Colonic mucosa (tissue), 4 donors: ENCODE data around the gene NID1. TPM values are rescaled to one million over a fixed set of nuclear protein-coding genes. Genes with fewer than 3 reads are reported as not detected.

Experiments used
- DNase-seq: peaks from one replicate; pipeline ENCODE4 v3.0.0-alpha.2; 2020
- H3K27ac ChIP-seq: fragments of 200-600 bp; one replicate; pipeline ENCODE4 v1.8.0; 2021
- H3K27me3 ChIP-seq: fragments of 200-600 bp; one replicate; pipeline ENCODE4 v1.8.0; 2021
- H3K36me3 ChIP-seq: fragments of 200-600 bp; one replicate; pipeline ENCODE4 v1.8.0; 2021
- H3K4me1 ChIP-seq: fragments of 200-600 bp; one replicate; pipeline ENCODE4 v1.8.0; 2021; ENCODE audit warnings: mild to moderate bottlenecking
- H3K4me3 ChIP-seq: fragments of 200-600 bp; one replicate; pipeline ENCODE4 v1.8.0; 2021
- H3K9ac ChIP-seq, 2 donors: one replicate each; pipeline ENCODE4 v1.7.0; 2013; ENCODE audit warnings: control low read depth in 2 of 2, low read depth in 2 of 2, low read length in 2 of 2
- H3K9me3 ChIP-seq: fragments of 200-600 bp; one replicate; pipeline ENCODE4 v1.8.0; 2021
- intact Hi-C: fragments of 100-400 bp; cut with DNase I; formaldehyde crosslinking; loops from one replicate; pipeline ENCODE4 v1.14.1; 2022
- total RNA-seq, 2 donors: library from RNA; stranded (reverse); fragmentation: NEBNext Ultra II Directional in 1 of 2; extraction: Animal tissue kit (Norgen Biotek cat#: 25700) in 1 of 2; gene quantifications; one replicate each; pipeline ENCODE4 v1.2.1, GENCODE V29; 2021
- TF ChIP-seq, protein P1 (sequence below): fragments of 200-600 bp; IDR thresholded peaks from one replicate; pipeline ENCODE4 v1.8.0; 2022; ENCODE audit warnings: antibody characterized with exemption, mild to moderate bottlenecking
- donor health status: healthy.
- donor health status: DM: no; HTN: no; CAD: no.
- donor health status: DM: no; HTN: no; CAD: no.

Gene NID1
- total RNA-seq, 2 donors from 2014 or later = 8.8 to 25.5 TPM

DNA sequence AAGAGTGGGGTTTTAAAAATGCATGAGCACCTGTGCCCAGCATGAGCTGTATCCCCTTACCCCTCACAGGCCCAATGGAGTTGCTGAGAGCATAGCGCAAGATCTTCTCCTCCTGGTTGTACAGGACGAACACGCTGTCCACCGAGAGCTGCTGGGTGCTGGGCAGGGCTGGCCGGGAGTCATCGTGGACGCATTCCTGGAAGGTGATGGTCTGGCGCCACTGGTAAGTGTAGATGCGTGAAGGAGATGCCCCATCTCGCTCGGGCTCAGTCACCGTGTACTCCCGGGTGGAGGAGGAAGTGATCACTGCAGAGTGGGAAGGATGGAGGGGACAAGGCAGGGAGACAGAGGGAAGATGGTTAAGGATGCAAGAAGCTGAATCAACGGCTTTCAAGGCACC lies 39.1 kb downstream of the NID1 start:
- no peak overlapping the region for H3K27ac ChIP-seq
- DNase-seq = no peak
- H3K9ac ChIP-seq = no peak overlapping the region
- no peaks in the 10 kb centered on the region for H3K36me3 ChIP-seq
- TF ChIP-seq, protein P1, sequence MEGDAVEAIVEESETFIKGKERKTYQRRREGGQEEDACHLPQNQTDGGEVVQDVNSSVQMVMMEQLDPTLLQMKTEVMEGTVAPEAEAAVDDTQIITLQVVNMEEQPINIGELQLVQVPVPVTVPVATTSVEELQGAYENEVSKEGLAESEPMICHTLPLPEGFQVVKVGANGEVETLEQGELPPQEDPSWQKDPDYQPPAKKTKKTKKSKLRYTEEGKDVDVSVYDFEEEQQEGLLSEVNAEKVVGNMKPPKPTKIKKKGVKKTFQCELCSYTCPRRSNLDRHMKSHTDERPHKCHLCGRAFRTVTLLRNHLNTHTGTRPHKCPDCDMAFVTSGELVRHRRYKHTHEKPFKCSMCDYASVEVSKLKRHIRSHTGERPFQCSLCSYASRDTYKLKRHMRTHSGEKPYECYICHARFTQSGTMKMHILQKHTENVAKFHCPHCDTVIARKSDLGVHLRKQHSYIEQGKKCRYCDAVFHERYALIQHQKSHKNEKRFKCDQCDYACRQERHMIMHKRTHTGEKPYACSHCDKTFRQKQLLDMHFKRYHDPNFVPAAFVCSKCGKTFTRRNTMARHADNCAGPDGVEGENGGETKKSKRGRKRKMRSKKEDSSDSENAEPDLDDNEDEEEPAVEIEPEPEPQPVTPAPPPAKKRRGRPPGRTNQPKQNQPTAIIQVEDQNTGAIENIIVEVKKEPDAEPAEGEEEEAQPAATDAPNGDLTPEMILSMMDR = no peak
- no peaks in the 10 kb centered on the region for H3K9me3 ChIP-seq
- H3K4me3 ChIP-seq = no peak overlapping the region
- intact Hi-C loops = no loop called here
- no peaks in the 10 kb centered on the region for H3K4me1 ChIP-seq
- no peaks in the 10 kb centered on the region for H3K27me3 ChIP-seq

DNA sequence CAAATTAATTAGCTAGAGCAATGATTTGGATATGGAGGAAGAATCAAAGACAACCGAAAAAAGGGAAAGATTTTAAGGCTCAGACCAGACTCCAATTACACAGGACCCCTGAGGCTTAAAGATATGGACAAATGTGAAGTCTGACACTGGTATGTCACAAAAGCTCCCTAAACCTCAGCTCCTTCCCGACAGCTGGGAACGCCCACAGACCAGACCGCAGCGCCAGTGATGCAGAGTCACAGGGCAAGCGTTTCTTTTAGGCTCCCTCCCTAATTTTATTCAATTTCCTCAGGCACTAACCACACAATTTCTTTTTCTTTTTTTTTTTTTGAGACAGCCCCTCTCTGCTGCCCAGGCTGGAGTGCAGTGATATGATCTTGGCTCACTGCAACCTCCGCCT lies 40.2 kb downstream of the NID1 start:
- Histone ChIP-seq H3K4me3 (no peak overlapping the region), H3K4me1 (no peaks in the 10 kb centered on the region), H3K36me3 (no peaks in the 10 kb centered on the region), H3K27me3 (no peaks in the 10 kb centered on the region), H3K27ac (no peak overlapping the region), H3K9ac (no peak overlapping the region), H3K9me3 (no peaks in the 10 kb centered on the region)
- TF ChIP-seq, protein P1 = no peak
- no peak for DNase-seq
- intact Hi-C loops = no loop called here

- H3K4me3 ChIP-seq = no peak overlapping the region
- no peak overlapping the region for H3K27ac ChIP-seq
- no peaks in the 10 kb centered on the region for H3K27me3 ChIP-seq
- H3K4me1 ChIP-seq = no peaks in the 10 kb centered on the region
- intact Hi-C loops = no loop called here
- TF ChIP-seq, protein P1 = no peak
- H3K9ac ChIP-seq = no peak overlapping the region
- H3K36me3 ChIP-seq = no peaks in the 10 kb centered on the region
- no peaks in the 10 kb centered on the region for H3K9me3 ChIP-seq
- DNase-seq = no peak
These were observed 40.8 kb downstream of the NID1 start for GRCh38 chr1:236023926-236024565.

GRCh38 chr1:236021424-236022135 lies 43.3 kb downstream of the NID1 start:
- Histone ChIP-seq H3K4me3 (no peak overlapping the region), H3K4me1 (no peaks in the 10 kb centered on the region), H3K9ac (no peak overlapping the region), H3K27ac (peak overlapping the region; percentile 33), H3K27me3 (no peaks in the 10 kb centered on the region), H3K9me3 (no peaks in the 10 kb centered on the region), H3K36me3 (no peaks in the 10 kb centered on the region)
- TF ChIP-seq, protein P1 = no peak
- no peak for DNase-seq
- intact Hi-C loops = no loop called here

DNA sequence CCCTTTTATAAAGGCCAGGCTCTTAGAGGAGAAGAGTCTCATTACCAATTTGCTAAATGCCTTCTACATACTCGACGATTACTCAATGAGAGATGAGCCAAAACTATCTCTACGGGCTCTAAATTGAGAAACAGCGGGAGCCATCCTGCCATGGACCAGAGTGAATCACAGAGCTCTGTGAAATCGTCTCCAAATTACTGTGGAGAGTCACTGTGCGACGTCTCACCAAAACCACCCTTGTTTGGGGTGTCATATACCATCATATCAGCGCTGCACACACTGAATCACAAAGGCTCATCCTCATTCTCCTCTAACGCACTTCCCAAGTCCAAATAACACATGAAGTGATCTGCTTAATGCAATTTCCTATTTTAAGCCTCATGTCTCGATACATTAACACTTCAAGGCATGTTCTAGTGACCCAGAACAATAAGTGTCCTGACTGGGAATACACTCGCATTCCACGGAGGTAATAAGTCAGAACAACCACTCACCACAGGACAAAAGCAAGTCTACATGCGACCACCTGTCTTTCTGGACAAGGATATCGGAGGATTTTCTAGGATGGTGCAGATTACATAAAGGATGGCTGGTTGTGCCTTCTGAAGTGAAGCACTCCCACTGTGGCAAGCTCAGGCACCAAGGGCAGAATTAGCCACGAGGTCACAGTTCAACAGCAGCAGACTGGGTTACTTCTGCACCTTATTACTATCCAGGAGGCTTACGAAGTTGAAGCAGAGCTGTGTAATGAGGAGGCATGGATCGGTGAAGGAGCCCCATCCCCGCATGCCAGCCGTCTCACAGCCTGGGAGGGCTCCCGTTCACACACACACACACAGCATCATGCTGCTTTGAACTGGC lies 44.3 kb downstream of the NID1 start:
- H3K36me3 ChIP-seq = no peaks in the 10 kb centered on the region
- H3K27me3 ChIP-seq = no peaks in the 10 kb centered on the region
- TF ChIP-seq, protein P1 = no peak
- intact Hi-C loops = no loop called here
- H3K9me3 ChIP-seq = no peaks in the 10 kb centered on the region
- H3K27ac ChIP-seq = peak overlapping the region; percentile 33
- no peaks in the 10 kb centered on the region for H3K4me1 ChIP-seq
- H3K4me3 ChIP-seq = no peak overlapping the region
- DNase-seq = no peak
- H3K9ac ChIP-seq = no peak overlapping the region
